HPDE6-E6E7 (cell line): ENCODE results near the gene FARP1.

Source experiments
- DNase-seq: peaks from one replicate; pipeline ENCODE4 v3.0.0; 2011; ENCODE audit warnings: missing footprints; ENCODE audit errors: extremely low spot score

The FARP1 gene

GRCh38 chr13:98500963-98501421 is 358.1 kb downstream of the FARP1 start:
- DNase-seq, result no peak

- DNase-seq, result no peak
Observed at GRCh38 chr13:98503175-98504028, 360.5 kb downstream of the FARP1 start.

- no peak for DNase-seq
Observed at GRCh38 chr13:98504029-98504351, 361.1 kb downstream of the FARP1 start.

GRCh38 chr13:98504371-98504963 is 361.6 kb downstream of the FARP1 start:
- DNase-seq, result no peak
